Esophagus muscularis mucosa (tissue), 3 donors: ENCODE measurements around the gene TTC9.

Experiments
- CTCF ChIP-seq, 3 experiments: fragments of 200-600 bp in 2 of 3; fragments of 450-650 bp in 1 of 3; sonication (generic) in 2 of 3; IDR thresholded peaks; one replicate each; pipeline ENCODE4 v1.5.1; 2017 to 2019; ENCODE audit warnings: antibody characterized with exemption in 3 of 3, mild to moderate bottlenecking in 2 of 3, moderate library complexity in 1 of 3
- POLR2A ChIP-seq: fragments of 450-650 bp; IDR thresholded peaks from one replicate; pipeline ENCODE4 v1.6.1; 2017; ENCODE audit warnings: antibody characterized with exemption, moderate library complexity, mild to moderate bottlenecking, low read depth

GRCh38 chr14:70696026-70696425 is 54.3 kb downstream of the TTC9 start:
- TF ChIP-seq POLR2A: no peak
- TF ChIP-seq CTCF (IDR thresholded peaks at IDR 0.05): no peak
